Skeletal muscle tissue (tissue), 4 donors: ENCODE data around the gene SCN2B. TPM values are rescaled to one million over a fixed set of nuclear protein-coding genes. Genes with fewer than 3 reads are reported as not detected.

Source experiments
- H3K27ac ChIP-seq: one replicate; pipeline ENCODE4 v1.7.0; 2013; ENCODE audit warnings: mild to moderate bottlenecking, low read depth, low read length, inconsistent platforms
- H3K27me3 ChIP-seq, 3 donors: one replicate each; pipeline ENCODE4 v1.7.0; 2013; ENCODE audit warnings: low read length in 3 of 3; ENCODE audit not compliant: control insufficient read depth in 3 of 3, insufficient read depth in 3 of 3
- H3K36me3 ChIP-seq, 3 donors: one replicate each; pipeline ENCODE4 v1.7.0; 2013; ENCODE audit warnings: low read length in 3 of 3; ENCODE audit not compliant: control insufficient read depth in 3 of 3, insufficient read depth in 3 of 3
- H3K4me1 ChIP-seq, 3 donors: one replicate each; pipeline ENCODE4 v1.7.0; 2013; ENCODE audit warnings: low read length in 3 of 3, mild to moderate bottlenecking in 3 of 3; ENCODE audit not compliant: control insufficient read depth in 3 of 3, insufficient read depth in 3 of 3
- H3K4me3 ChIP-seq, 3 donors: one replicate each; pipeline ENCODE4 v1.7.0; 2013; ENCODE audit warnings: low read length in 3 of 3
- H3K9ac ChIP-seq, 3 donors: one replicate each; pipeline ENCODE4 v1.7.0; 2013; ENCODE audit warnings: low read length in 3 of 3, mild to moderate bottlenecking in 3 of 3, moderate library complexity in 2 of 3, low read depth in 1 of 3
- H3K9me3 ChIP-seq, 3 donors: one replicate each; pipeline ENCODE4 v1.7.0; 2013; ENCODE audit warnings: low read length in 3 of 3; ENCODE audit not compliant: control insufficient read depth in 3 of 3
- total RNA-seq: library from RNA; depleted of rRNA; stranded (reverse); fragments of >200 nt; gene quantifications from one replicate; pipeline ENCODE4 v1.2.3, GENCODE V29; 2014
- donor health status: Osteomylitis.

Gene SCN2B
- total RNA-seq, 1 donor from 2014 or later: 2.1 TPM

GRCh38 chr11:118138839-118139420, 37.5 kb downstream of the SCN2B start:
- peaks cover 0 to 15% (median 12%) of the 10 kb centered on the region in 3 donors for H3K27me3 ChIP-seq

GRCh38 chr11:118136801-118137200, 39.6 kb downstream of the SCN2B start:
- H3K4me3 ChIP-seq: no peak overlapping the region
- no peaks in the 10 kb centered on the region for H3K4me1 ChIP-seq
- H3K36me3 ChIP-seq: no peaks in the 10 kb centered on the region
- H3K9ac ChIP-seq: no peak overlapping the region
- H3K27me3 ChIP-seq: peaks cover 0 to 10% (median 3%) of the 10 kb centered on the region in 3 donors
- H3K9me3 ChIP-seq: no peaks in the 10 kb centered on the region
- no peak overlapping the region for H3K27ac ChIP-seq

More at GRCh38 chr11:118138839-118139420, 37.5 kb downstream of the SCN2B start:
- Histone ChIP-seq H3K36me3 (no peaks in the 10 kb centered on the region), H3K27ac (no peak overlapping the region), H3K4me3 (no peak overlapping the region), H3K9me3 (no peaks in the 10 kb centered on the region), H3K9ac (no peak overlapping the region), H3K4me1 (peaks cover 0 to 3% (median 0%) of the 10 kb centered on the region in 3 donors)

GRCh38 chr11:118136341-118136740, 40.1 kb downstream of the SCN2B start:
- H3K9ac ChIP-seq: no peak overlapping the region
- H3K27ac ChIP-seq: no peak overlapping the region
- H3K9me3 ChIP-seq: no peaks in the 10 kb centered on the region
- H3K27me3 ChIP-seq: peaks cover 0 to 10% (median 3%) of the 10 kb centered on the region in 3 donors
- no peaks in the 10 kb centered on the region for H3K4me1 ChIP-seq
- no peak overlapping the region for H3K4me3 ChIP-seq
- no peaks in the 10 kb centered on the region for H3K36me3 ChIP-seq

GRCh38 chr11:118135796-118136165, 40.7 kb downstream of the SCN2B start:
- no peaks in the 10 kb centered on the region for H3K36me3 ChIP-seq
- H3K9ac ChIP-seq: no peak overlapping the region
- no peaks in the 10 kb centered on the region for H3K9me3 ChIP-seq
- H3K4me1 ChIP-seq: peaks cover 0 to 2% (median 0%) of the 10 kb centered on the region in 3 donors
- no peak overlapping the region for H3K4me3 ChIP-seq
- peaks cover 0 to 10% (median 0%) of the 10 kb centered on the region in 3 donors for H3K27me3 ChIP-seq
- no peak overlapping the region for H3K27ac ChIP-seq

GRCh38 chr11:118135051-118135795, 41.2 kb downstream of the SCN2B start:
- Histone ChIP-seq H3K27me3 (peaks cover 0 to 9% (median 0%) of the 10 kb centered on the region in 3 donors), H3K36me3 (no peaks in the 10 kb centered on the region), H3K9ac (no peak overlapping the region), H3K9me3 (no peaks in the 10 kb centered on the region), H3K4me3 (no peak overlapping the region), H3K4me1 (peaks cover 0 to 4% (median 0%) of the 10 kb centered on the region in 3 donors), H3K27ac (no peak overlapping the region)

- Histone ChIP-seq H3K27ac (no peak overlapping the region), H3K9me3 (no peaks in the 10 kb centered on the region), H3K27me3 (peaks cover 0 to 4% (median 0%) of the 10 kb centered on the region in 3 donors), H3K4me1 (peaks cover 0 to 10% (median 5%) of the 10 kb centered on the region in 3 donors), H3K9ac (no peak overlapping the region), H3K36me3 (no peaks in the 10 kb centered on the region), H3K4me3 (no peak overlapping the region)
These were observed 42.6 kb downstream of the SCN2B start for GRCh38 chr11:118133816-118134215.

- H3K9ac ChIP-seq: no peak overlapping the region
- H3K27me3 ChIP-seq: peaks cover 0 to under 1% (median 0%) of the 10 kb centered on the region in 3 donors
- H3K9me3 ChIP-seq: no peaks in the 10 kb centered on the region
- H3K36me3 ChIP-seq: no peaks in the 10 kb centered on the region
- no peak overlapping the region for H3K4me3 ChIP-seq
- peaks cover 0 to 10% (median 9%) of the 10 kb centered on the region in 3 donors for H3K4me1 ChIP-seq
- H3K27ac ChIP-seq: no peak overlapping the region
These were observed 43.9 kb downstream of the SCN2B start for GRCh38 chr11:118132385-118133151.

GRCh38 chr11:118129471-118130172, 46.8 kb downstream of the SCN2B start:
- no peaks in the 10 kb centered on the region for H3K9me3 ChIP-seq
- H3K4me1 ChIP-seq: peaks cover 0 to 10% (median 9%) of the 10 kb centered on the region in 3 donors
- H3K27me3 ChIP-seq: no peaks in the 10 kb centered on the region
- no peak overlapping the region for H3K9ac ChIP-seq
- H3K36me3 ChIP-seq: no peaks in the 10 kb centered on the region
- H3K27ac ChIP-seq: no peak overlapping the region
- H3K4me3 ChIP-seq: no peak overlapping the region

GRCh38 chr11:118128721-118129470, 47.5 kb downstream of the SCN2B start:
- no peaks in the 10 kb centered on the region for H3K27me3 ChIP-seq
- no peaks in the 10 kb centered on the region for H3K9me3 ChIP-seq
- no peak overlapping the region for H3K4me3 ChIP-seq
- H3K36me3 ChIP-seq: no peaks in the 10 kb centered on the region
- H3K4me1 ChIP-seq: peaks cover 0 to 10% (median 9%) of the 10 kb centered on the region in 3 donors
- H3K27ac ChIP-seq: no peak overlapping the region
- H3K9ac ChIP-seq: no peak overlapping the region
